Endodermal cell (in vitro differentiated cells): ENCODE data around the gene BTBD10. TPM values are rescaled to one million over a fixed set of nuclear protein-coding genes. Genes with fewer than 3 reads are reported as not detected.

ENCODE experiments used
- DNase-seq: peaks from one replicate; pipeline ENCODE4 v3.0.0-alpha.2; 2017
- H3K27ac ChIP-seq: 2 replicates; pipeline ENCODE4 v1.5.1; 2013; ENCODE audit warnings: mild to moderate bottlenecking, low read depth, low read length, moderate library complexity
- H3K27me3 ChIP-seq: 2 replicates; pipeline ENCODE4 v1.6.1; 2013; ENCODE audit warnings: mild to moderate bottlenecking, low read length, moderate library complexity; ENCODE audit not compliant: insufficient read depth, control insufficient read depth, poor library complexity, severe bottlenecking
- H3K36me3 ChIP-seq: 2 replicates; pipeline ENCODE4 v1.7.0; 2013; ENCODE audit warnings: mild to moderate bottlenecking, low read length, moderate library complexity; ENCODE audit not compliant: control insufficient read depth, insufficient read depth
- H3K4me1 ChIP-seq: one replicate; pipeline ENCODE4 v1.7.0; 2013; ENCODE audit warnings: low read length; ENCODE audit not compliant: control insufficient read depth, insufficient read depth
- H3K4me3 ChIP-seq: 2 replicates; pipeline ENCODE4 v1.5.1; 2013; ENCODE audit warnings: mild to moderate bottlenecking, low read length, moderate library complexity
- H3K9ac ChIP-seq: 2 replicates; pipeline ENCODE4 v1.6.1; 2013; ENCODE audit warnings: mild to moderate bottlenecking, low read length, moderate library complexity; ENCODE audit not compliant: poor library complexity, severe bottlenecking; ENCODE audit errors: extremely low read depth
- H3K9me3 ChIP-seq: 2 replicates; pipeline ENCODE4 v1.6.1; 2013; ENCODE audit warnings: mild to moderate bottlenecking, low read length, moderate library complexity; ENCODE audit not compliant: control insufficient read depth
- H3K27ac Mint-ChIP-seq: 2 replicates; pipeline ENCODE4 v1.8.0; 2020; ENCODE audit warnings: mixed read lengths
- H3K27me3 Mint-ChIP-seq: 2 replicates; pipeline ENCODE4 v1.8.0; 2021; ENCODE audit warnings: mild to moderate bottlenecking, mixed read lengths; ENCODE audit not compliant: insufficient read depth
- H3K36me3 Mint-ChIP-seq: 2 replicates; pipeline ENCODE4 v1.8.0; 2020; ENCODE audit warnings: low read depth, mixed read lengths
- H3K4me1 Mint-ChIP-seq: 2 replicates; pipeline ENCODE4 v1.8.0; 2020; ENCODE audit warnings: mixed read lengths
- H3K4me3 Mint-ChIP-seq: 2 replicates; pipeline ENCODE4 v1.8.0; 2020; ENCODE audit warnings: mild to moderate bottlenecking, moderate library complexity, mixed read lengths
- H3K9me3 Mint-ChIP-seq: 2 replicates; pipeline ENCODE4 v1.8.0; 2020; ENCODE audit warnings: mild to moderate bottlenecking, mixed read lengths
- CTCF ChIP-seq: fragments of 200-600 bp; sonication (generic); conservative IDR thresholded peaks from 2 replicates; pipeline ENCODE4 v1.5.0; 2021; ENCODE audit warnings: antibody characterized with exemption, mild to moderate bottlenecking
- WGBS, 2 experiments: methylation state at CpG; one replicate each; pipeline versions ENCODE4 v1.1.5 to v1.1.7; 2013; ENCODE audit warnings: missing lambda C conversion rate in 2 of 2, mixed read lengths in 1 of 2; ENCODE audit not compliant: insufficient coverage in 1 of 2, insufficient read length in 1 of 2; 5-methylcytosine and 5-hydroxymethylcytosine counted together
- total RNA-seq, 2 donors: library from RNA; stranded (reverse); fragmentation: NEBNext Ultra II Directional in 1 of 2; extraction: Animal tissue kit (Norgen Biotek cat#: 25700) in 1 of 2; gene quantifications; 2 replicates in 1 of 2; 3 replicates in 1 of 2; pipeline ENCODE4 v1.2.1, GENCODE V29; 2021

The BTBD10 gene
- total RNA-seq, 2 donors from 2014 or later = 30.0 to 30.8 TPM

GRCh38 chr11:13347901-13348300 is 115.1 kb downstream of the BTBD10 start:
- peaks cover 8% of the 10 kb centered on the region for H3K4me1 Mint-ChIP-seq
- Histone ChIP-seq H3K4me3 (no peak overlapping the region), H3K4me1 (no peaks in the 10 kb centered on the region), H3K27ac (no peak overlapping the region), H3K9ac (no peak overlapping the region), H3K27me3 (no peaks in the 10 kb centered on the region), H3K9me3 (peaks cover 4% of the 10 kb centered on the region), H3K36me3 (no peaks in the 10 kb centered on the region)
- H3K27ac Mint-ChIP-seq = no peak overlapping the region
- 85% methylated on average over 6 to 7 of the region's 7 CpGs for WGBS, 2 experiments
- H3K27me3 Mint-ChIP-seq = peaks cover 2% of the 10 kb centered on the region
- no peak for DNase-seq
- peaks cover 2% of the 10 kb centered on the region for H3K9me3 Mint-ChIP-seq
- TF ChIP-seq CTCF = no peak
- no peak overlapping the region for H3K4me3 Mint-ChIP-seq
- H3K36me3 Mint-ChIP-seq = no peaks in the 10 kb centered on the region

- Mint-ChIP-seq H3K36me3 (no peaks in the 10 kb centered on the region), H3K9me3 (peaks cover 14% of the 10 kb centered on the region), H3K4me3 (no peak overlapping the region), H3K4me1 (peaks cover 8% of the 10 kb centered on the region), H3K27me3 (peaks cover 2% of the 10 kb centered on the region), H3K27ac (no peak overlapping the region)
- Histone ChIP-seq H3K4me3 (no peak overlapping the region), H3K4me1 (no peaks in the 10 kb centered on the region), H3K27ac (no peak overlapping the region), H3K9ac (no peak overlapping the region), H3K36me3 (no peaks in the 10 kb centered on the region), H3K27me3 (no peaks in the 10 kb centered on the region), H3K9me3 (peaks cover 13% of the 10 kb centered on the region)
- TF ChIP-seq CTCF = no peak
- DNase-seq = no peak
- WGBS, 2 experiments = 92 to 94% methylated on average over 2 to 5 of the region's 5 CpGs
These were observed 116.6 kb downstream of the BTBD10 start for GRCh38 chr11:13346470-13346869.

- H3K4me1 Mint-ChIP-seq = peaks cover 8% of the 10 kb centered on the region
- TF ChIP-seq CTCF = no peak
- Histone ChIP-seq H3K36me3 (no peaks in the 10 kb centered on the region), H3K27ac (no peak overlapping the region), H3K27me3 (no peaks in the 10 kb centered on the region), H3K9ac (no peak overlapping the region), H3K4me1 (no peaks in the 10 kb centered on the region), H3K4me3 (no peak overlapping the region), H3K9me3 (peaks cover 13% of the 10 kb centered on the region)
- peaks cover 2% of the 10 kb centered on the region for H3K27me3 Mint-ChIP-seq
- no peak overlapping the region for H3K4me3 Mint-ChIP-seq
- no peaks in the 10 kb centered on the region for H3K36me3 Mint-ChIP-seq
- peaks cover 14% of the 10 kb centered on the region for H3K9me3 Mint-ChIP-seq
- DNase-seq = peak; percentile 80
- 74 to 83% methylated on average over 1 of the region's 1 CpG for WGBS, 2 experiments
- no peak overlapping the region for H3K27ac Mint-ChIP-seq
These were observed 118.2 kb downstream of the BTBD10 start for GRCh38 chr11:13344818-13345217.
